Thymus (tissue), 11 donors: ENCODE results near the gene LPXN. TPM values are rescaled to one million over a fixed set of nuclear protein-coding genes. Genes with fewer than 3 reads are reported as not detected.
"Not testable (repeated sequence)": the region's sequence is repeated elsewhere in the genome, so short reads cannot be mapped to it uniquely, and the experiment has no call there.

ENCODE experiments used
- DNase-seq, 9 donors: peaks; one replicate each; pipeline ENCODE4 v3.0.0-alpha.2; 2013; ENCODE audit warnings: low spot score in 9 of 9, low read depth in 6 of 9, missing footprints in 1 of 9
- H3K27ac ChIP-seq, 2 donors: one replicate each; pipeline ENCODE4 v1.5.1; 2013; ENCODE audit warnings: control low read depth in 1 of 2, low read depth in 1 of 2, low read length in 1 of 2, mild to moderate bottlenecking in 1 of 2, moderate library complexity in 1 of 2
- H3K27me3 ChIP-seq, 2 donors: one replicate each; pipeline ENCODE4 v1.5.1; 2013; ENCODE audit warnings: low read length in 1 of 2; ENCODE audit not compliant: control insufficient read depth in 2 of 2, insufficient read depth in 1 of 2
- H3K36me3 ChIP-seq, 2 donors: one replicate each; pipeline ENCODE4 v1.5.1; 2013; ENCODE audit warnings: low read length in 1 of 2, mild to moderate bottlenecking in 1 of 2, moderate library complexity in 1 of 2; ENCODE audit not compliant: control insufficient read depth in 2 of 2, insufficient read depth in 2 of 2
- H3K4me1 ChIP-seq, 2 donors: one replicate each; pipeline ENCODE4 v1.5.1; 2013; ENCODE audit warnings: low read length in 2 of 2; ENCODE audit not compliant: control insufficient read depth in 2 of 2, insufficient read depth in 2 of 2
- H3K4me3 ChIP-seq, 2 donors: one replicate each; pipeline ENCODE4 v1.5.1; 2013; ENCODE audit warnings: low read length in 2 of 2, control low read depth in 1 of 2, mild to moderate bottlenecking in 1 of 2
- H3K9me3 ChIP-seq, 2 donors: one replicate each; pipeline ENCODE4 v1.5.1; 2013; ENCODE audit warnings: low read length in 1 of 2, mild to moderate bottlenecking in 1 of 2; ENCODE audit not compliant: control insufficient read depth in 2 of 2, insufficient read depth in 1 of 2
- WGBS: extraction: QIAGEN DNeasy Blood & Tissue Kit; methylation state at CpG from one replicate; pipeline ENCODE4 v1.1.7; 2013; 5-methylcytosine and 5-hydroxymethylcytosine counted together
- polyA plus RNA-seq: library from polyadenylated mRNA; stranded (reverse); fragments of 200-250 nt; gene quantifications from one replicate; pipeline ENCODE4 v1.2.3, GENCODE V29; 2013
- total RNA-seq: library from RNA; stranded (reverse); fragments of 120-200 nt; gene quantifications from one replicate; pipeline ENCODE4 v1.2.4, GENCODE V29; 2013
- donor health status: healthy.

The LPXN gene
- total and polyA plus RNA-seq, 2 donors: 58.8 to 67.5 TPM

GRCh38 chr11:58574881-58575280 is 775 bp downstream of the LPXN start:
- peak overlapping the region; percentile 48 to 55 for H3K4me3 ChIP-seq
- no peaks in the 10 kb centered on the region for H3K9me3 ChIP-seq
- peak in 1 of 9 donors; percentile 10 for DNase-seq
- H3K36me3 ChIP-seq: peaks cover 1 to 8% of the 10 kb centered on the region in 2 donors
- no peaks in the 10 kb centered on the region for H3K27me3 ChIP-seq
- peaks cover 15 to 19% of the 10 kb centered on the region in 2 donors for H3K4me1 ChIP-seq
- peak overlapping the region in 1 of 2 donors; percentile 100 for H3K27ac ChIP-seq

- peaks cover 8 to 20% of the 10 kb centered on the region in 2 donors for H3K36me3 ChIP-seq
- no peaks in the 10 kb centered on the region for H3K27me3 ChIP-seq
- H3K27ac ChIP-seq: peak overlapping the region; percentile 75 to 100
- peak in 3 of 9 donors; percentile 49 to 75 (median 63) for DNase-seq
- peak overlapping the region; percentile 48 to 55 for H3K4me3 ChIP-seq
- peaks cover 18 to 19% of the 10 kb centered on the region in 2 donors for H3K4me1 ChIP-seq
- no peaks in the 10 kb centered on the region for H3K9me3 ChIP-seq
- 9% methylated on average over 4 of the region's 4 CpGs for WGBS
Observed at GRCh38 chr11:58573451-58574104, 2.1 kb downstream of the LPXN start.

- peak overlapping the region; percentile 48 to 55 for H3K4me3 ChIP-seq
- WGBS: 90% methylated on average over 14 of the region's 14 CpGs
- DNase-seq, H3K27me3 ChIP-seq, H3K9me3 ChIP-seq: not testable (repeated sequence)
- H3K27ac ChIP-seq: peak overlapping the region; percentile 62 to 100
- H3K36me3 ChIP-seq: peaks cover 8 to 21% of the 10 kb centered on the region in 2 donors
- peaks cover 18 to 23% of the 10 kb centered on the region in 2 donors for H3K4me1 ChIP-seq
Observed at GRCh38 chr11:58572906-58573305, 2.8 kb downstream of the LPXN start.

- DNase-seq: peak in 8 of 9 donors; percentile 21 to 88 (median 70)
- WGBS: 54% methylated on average over 4 of the region's 4 CpGs
- Histone ChIP-seq H3K4me1 (peaks cover 15 to 21% of the 10 kb centered on the region in 2 donors), H3K36me3 (peaks cover 12 to 40% of the 10 kb centered on the region in 2 donors), H3K4me3 (no peak overlapping the region), H3K27me3 (no peaks in the 10 kb centered on the region), H3K9me3 (no peaks in the 10 kb centered on the region), H3K27ac (no peak overlapping the region)
Observed at GRCh38 chr11:58567889-58568512, 7.7 kb downstream of the LPXN start.

GRCh38 chr11:58564231-58564630 is 11.4 kb downstream of the LPXN start:
- no peak overlapping the region for H3K4me3 ChIP-seq
- H3K36me3 ChIP-seq: peaks cover 5 to 39% of the 10 kb centered on the region in 2 donors
- H3K4me1 ChIP-seq: peaks cover 22 to 26% of the 10 kb centered on the region in 2 donors
- H3K27ac ChIP-seq: no peak overlapping the region
- no peaks in the 10 kb centered on the region for H3K9me3 ChIP-seq
- H3K27me3 ChIP-seq: no peaks in the 10 kb centered on the region
- DNase-seq: no peak

GRCh38 chr11:58562375-58562800 is 13.3 kb downstream of the LPXN start:
- peak in 2 of 9 donors; percentile 12 to 41 for DNase-seq
- Histone ChIP-seq H3K36me3 (peaks cover 4 to 28% of the 10 kb centered on the region in 2 donors), H3K27me3 (no peaks in the 10 kb centered on the region), H3K9me3 (no peaks in the 10 kb centered on the region), H3K27ac (peak overlapping the region in 1 of 2 donors; percentile 81), H3K4me3 (no peak overlapping the region), H3K4me1 (peaks cover 18 to 20% of the 10 kb centered on the region in 2 donors)

GRCh38 chr11:58561394-58562098 is 14.1 kb downstream of the LPXN start:
- Histone ChIP-seq H3K27me3 (no peaks in the 10 kb centered on the region), H3K9me3 (no peaks in the 10 kb centered on the region), H3K36me3 (peaks cover 4 to 27% of the 10 kb centered on the region in 2 donors), H3K4me3 (no peak overlapping the region), H3K27ac (no peak overlapping the region), H3K4me1 (peaks cover 18 to 20% of the 10 kb centered on the region in 2 donors)
- WGBS: 96% methylated on average over 2 of the region's 2 CpGs
- no peak for DNase-seq

GRCh38 chr11:58560842-58561241 is 14.8 kb downstream of the LPXN start:
- peaks cover 18 to 20% of the 10 kb centered on the region in 2 donors for H3K4me1 ChIP-seq

GRCh38 chr11:58549644-58550043 is 26.0 kb downstream of the LPXN start:
- no peak for DNase-seq
- no peaks in the 10 kb centered on the region for H3K27me3 ChIP-seq
- 98% methylated on average over 7 of the region's 7 CpGs for WGBS
- peaks cover 52 to 92% of the 10 kb centered on the region in 2 donors for H3K36me3 ChIP-seq
- no peak overlapping the region for H3K4me3 ChIP-seq
- no peak overlapping the region for H3K27ac ChIP-seq
- H3K9me3 ChIP-seq: no peaks in the 10 kb centered on the region
- no peaks in the 10 kb centered on the region for H3K4me1 ChIP-seq

More at GRCh38 chr11:58560842-58561241, 14.8 kb downstream of the LPXN start:
- H3K9me3 ChIP-seq: no peaks in the 10 kb centered on the region
- H3K27me3 ChIP-seq: no peaks in the 10 kb centered on the region
- H3K4me3 ChIP-seq: no peak overlapping the region
- WGBS: 95% methylated on average over 2 of the region's 2 CpGs
- H3K36me3 ChIP-seq: peaks cover 4 to 27% of the 10 kb centered on the region in 2 donors
- no peak overlapping the region for H3K27ac ChIP-seq
- no peak for DNase-seq
